Measurements from ENCODE around the gene ANKRD37.

Gene ANKRD37

DNA sequence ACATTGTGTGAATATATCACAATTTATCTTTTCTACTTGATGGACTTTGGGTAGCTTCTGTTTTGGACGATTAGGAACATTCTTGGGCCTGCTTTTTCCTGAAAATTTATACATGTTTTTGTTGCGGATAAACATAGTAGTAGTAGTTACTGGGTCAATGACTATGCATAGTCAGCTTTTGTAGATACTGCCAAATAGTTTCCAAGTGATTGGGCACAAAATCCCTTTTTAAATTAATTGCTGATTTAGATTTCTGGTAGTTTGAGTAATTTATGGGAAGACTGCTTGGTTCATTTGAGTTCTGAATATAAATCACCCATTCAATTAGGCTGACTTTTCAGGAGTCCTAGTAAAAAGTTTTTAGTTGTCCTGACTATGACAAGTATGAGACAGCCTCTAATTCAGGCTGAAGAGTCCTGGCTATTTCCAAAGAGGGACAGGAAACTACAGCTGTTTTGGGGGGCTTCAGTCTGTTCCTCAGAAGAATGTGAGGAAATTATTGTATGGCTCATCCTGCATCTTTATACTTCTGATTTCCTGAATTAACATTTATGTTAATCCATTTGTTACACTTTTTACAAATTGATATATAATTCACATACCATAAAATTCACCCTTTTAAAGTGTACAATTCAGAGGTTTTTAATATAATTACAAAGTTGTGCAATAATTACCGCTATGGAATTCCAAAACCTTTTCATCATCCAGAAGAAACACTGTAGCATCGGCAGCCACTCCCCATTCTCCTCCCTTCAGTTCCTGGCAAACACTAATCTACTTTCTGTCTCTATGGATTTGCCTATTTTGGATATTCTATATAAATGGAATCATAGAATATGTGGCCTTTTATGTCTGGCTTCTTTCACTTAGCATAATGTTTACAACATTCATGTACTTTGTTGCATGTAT is 15.1 kb upstream of the ANKRD37 start:
- no peaks in the 10 kb centered on the region for H3K27me3 ChIP-seq (ENCODE audit: low read length)
- H2AFZ ChIP-seq (ENCODE audit: low read depth, low read length, severe bottlenecking): no peak overlapping the region
- no peak overlapping the region for H3K27ac ChIP-seq (ENCODE audit: low read depth, low read length)
- H3K4me3 ChIP-seq (ENCODE audit: insufficient read depth, low read length, poor library complexity, severe bottlenecking): no peak overlapping the region
- H3K4me2 ChIP-seq (ENCODE audit: low read depth, low read length, poor library complexity, severe bottlenecking): no peak overlapping the region
- no peaks in the 10 kb centered on the region for H3K79me2 ChIP-seq (ENCODE audit: insufficient read depth, low read length)
- peaks cover 5% of the 10 kb centered on the region; the same call in 1 of the 2 replicates for H3K36me3 ChIP-seq (ENCODE audit: low read length)
- no peaks in the 10 kb centered on the region for H3K9me3 ChIP-seq (ENCODE audit: insufficient read depth, low read length)
- H3K9ac ChIP-seq (ENCODE audit: low read length): no peak overlapping the region
- H3K9me2 ChIP-seq (replicated peaks; ENCODE audit: insufficient read depth, low read length): no peaks in the 10 kb centered on the region
- TF ChIP-seq, protein P1, sequence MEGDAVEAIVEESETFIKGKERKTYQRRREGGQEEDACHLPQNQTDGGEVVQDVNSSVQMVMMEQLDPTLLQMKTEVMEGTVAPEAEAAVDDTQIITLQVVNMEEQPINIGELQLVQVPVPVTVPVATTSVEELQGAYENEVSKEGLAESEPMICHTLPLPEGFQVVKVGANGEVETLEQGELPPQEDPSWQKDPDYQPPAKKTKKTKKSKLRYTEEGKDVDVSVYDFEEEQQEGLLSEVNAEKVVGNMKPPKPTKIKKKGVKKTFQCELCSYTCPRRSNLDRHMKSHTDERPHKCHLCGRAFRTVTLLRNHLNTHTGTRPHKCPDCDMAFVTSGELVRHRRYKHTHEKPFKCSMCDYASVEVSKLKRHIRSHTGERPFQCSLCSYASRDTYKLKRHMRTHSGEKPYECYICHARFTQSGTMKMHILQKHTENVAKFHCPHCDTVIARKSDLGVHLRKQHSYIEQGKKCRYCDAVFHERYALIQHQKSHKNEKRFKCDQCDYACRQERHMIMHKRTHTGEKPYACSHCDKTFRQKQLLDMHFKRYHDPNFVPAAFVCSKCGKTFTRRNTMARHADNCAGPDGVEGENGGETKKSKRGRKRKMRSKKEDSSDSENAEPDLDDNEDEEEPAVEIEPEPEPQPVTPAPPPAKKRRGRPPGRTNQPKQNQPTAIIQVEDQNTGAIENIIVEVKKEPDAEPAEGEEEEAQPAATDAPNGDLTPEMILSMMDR (IDR thresholded peaks at IDR 0.05; ENCODE audit: insufficient read depth, low read length, poor library complexity, severe bottlenecking): no peak
- H3F3A ChIP-seq (ENCODE audit: insufficient read depth): no peaks in the 10 kb centered on the region
- no peaks in the 10 kb centered on the region for H4K20me1 ChIP-seq (ENCODE audit: low read depth, low read length)

DNA sequence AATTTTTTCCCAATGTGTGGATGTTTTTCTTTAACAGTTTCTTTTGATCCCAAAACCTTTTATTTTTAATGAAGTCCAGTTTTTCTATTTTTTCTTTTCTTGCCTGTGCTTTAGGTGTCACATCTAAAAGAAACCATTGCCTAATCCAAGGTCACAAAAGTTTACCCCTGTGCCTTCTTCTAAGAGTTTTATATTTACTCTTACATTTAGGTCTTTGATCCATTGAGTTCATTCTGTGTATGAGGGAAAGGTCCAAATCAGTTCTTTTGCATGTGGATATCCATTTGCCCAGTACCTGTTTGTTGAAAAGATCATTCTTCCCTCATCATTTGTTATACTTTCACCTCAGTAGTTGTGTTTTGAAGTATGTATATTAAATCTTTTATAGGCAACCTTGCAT is 13.9 kb upstream of the ANKRD37 start:
- Histone ChIP-seq H3K9me3 (ENCODE audit: insufficient read depth, low read length) (no peaks in the 10 kb centered on the region), H3K9ac (ENCODE audit: low read length) (no peak overlapping the region), H3K27ac (ENCODE audit: low read depth, low read length) (no peak overlapping the region), H3K79me2 (ENCODE audit: insufficient read depth, low read length) (no peaks in the 10 kb centered on the region), H3K27me3 (ENCODE audit: low read length) (no peaks in the 10 kb centered on the region), H3K4me2 (ENCODE audit: low read depth, low read length, poor library complexity, severe bottlenecking) (no peak overlapping the region), H3K4me3 (ENCODE audit: insufficient read depth, low read length, poor library complexity, severe bottlenecking) (no peak overlapping the region), H3F3A (ENCODE audit: insufficient read depth) (no peaks in the 10 kb centered on the region), H4K20me1 (ENCODE audit: low read depth, low read length) (no peaks in the 10 kb centered on the region), H3K36me3 (ENCODE audit: low read length) (peaks cover 5% of the 10 kb centered on the region; the same call in 1 of the 2 replicates), H2AFZ (ENCODE audit: low read depth, low read length, severe bottlenecking) (no peak overlapping the region), H3K9me2 (replicated peaks; ENCODE audit: insufficient read depth, low read length) (no peaks in the 10 kb centered on the region)
- TF ChIP-seq, protein P1 (IDR thresholded peaks at IDR 0.05; ENCODE audit: insufficient read depth, low read length, poor library complexity, severe bottlenecking): no peak
- no peak for TF ChIP-seq EZH2phosphoT487 (conservative IDR thresholded peaks at IDR 0.05; ENCODE audit: low read length)

DNA sequence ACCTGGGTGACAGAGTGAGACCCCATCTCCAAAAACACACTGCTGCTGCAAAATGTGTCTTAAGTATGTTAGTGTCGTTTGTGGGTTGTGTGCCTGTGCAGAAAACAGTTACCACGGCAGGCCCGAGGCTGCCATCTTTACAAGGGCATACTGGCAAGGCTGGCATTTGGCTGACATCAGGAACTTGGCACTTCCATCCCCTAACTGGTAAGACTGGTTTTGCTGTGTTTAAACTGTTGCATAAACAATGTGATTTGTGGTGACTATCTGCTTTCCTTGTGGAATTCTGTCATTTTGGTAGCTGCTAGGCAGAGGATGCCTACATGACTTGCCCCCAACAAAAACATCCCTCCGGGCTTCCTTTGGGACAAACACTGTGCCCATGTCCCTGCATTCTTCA is 13.2 kb upstream of the ANKRD37 start:
- Histone ChIP-seq H3K4me3 (ENCODE audit: insufficient read depth, low read length, poor library complexity, severe bottlenecking) (no peak overlapping the region), H3K4me2 (ENCODE audit: low read depth, low read length, poor library complexity, severe bottlenecking) (no peak overlapping the region), H4K20me1 (ENCODE audit: low read depth, low read length) (no peaks in the 10 kb centered on the region), H3K79me2 (ENCODE audit: insufficient read depth, low read length) (no peaks in the 10 kb centered on the region), H2AFZ (ENCODE audit: low read depth, low read length, severe bottlenecking) (no peak overlapping the region), H3K27me3 (ENCODE audit: low read length) (no peaks in the 10 kb centered on the region), H3K9me3 (ENCODE audit: insufficient read depth, low read length) (no peaks in the 10 kb centered on the region), H3K9me2 (replicated peaks; ENCODE audit: insufficient read depth, low read length) (no peaks in the 10 kb centered on the region), H3K9ac (ENCODE audit: low read length) (no peak overlapping the region), H3K27ac (ENCODE audit: low read depth, low read length) (no peak overlapping the region), H3K36me3 (ENCODE audit: low read length) (peaks cover 5% of the 10 kb centered on the region; the same call in 1 of the 2 replicates), H3F3A (ENCODE audit: insufficient read depth) (no peaks in the 10 kb centered on the region)
- no peak for TF ChIP-seq EZH2phosphoT487 (conservative IDR thresholded peaks at IDR 0.05; ENCODE audit: low read length)
- TF ChIP-seq, protein P1 (IDR thresholded peaks at IDR 0.05; ENCODE audit: insufficient read depth, low read length, poor library complexity, severe bottlenecking): no peak
